Right lung (tissue), 5 donors: ENCODE results near the gene CDCP2. TPM values are rescaled to one million over a fixed set of nuclear protein-coding genes. Genes with fewer than 3 reads are reported as not detected.
A peak's percentile ranks its signal among the peaks of the same experiment; 100 is the strongest.

Experiments used
- DNase-seq, 2 donors: peaks; one replicate each; pipeline ENCODE4 v3.0.0-alpha.2; 2013
- polyA plus RNA-seq, 5 donors: library from polyadenylated mRNA; unstranded; fragments of 120-200 nt; gene quantifications; one replicate each; pipeline versions ENCODE4 v1.2.1 to v1.2.3, GENCODE V29; 2013; ENCODE audit warnings: inconsistent platforms in 1 of 5, low replicate concordance in 1 of 5; ENCODE audit not compliant: insufficient read length in 5 of 5, insufficient read depth in 1 of 5

Gene CDCP2
- polyA plus RNA-seq, 5 donors: 0.06 TPM; not detected in 4

- peak in 1 of 2 donors; percentile 20 for DNase-seq
Measured at GRCh38 chr1:54137534-54138061, 15.2 kb downstream of the CDCP2 start.

GRCh38 chr1:54136963-54137533 lies 15.8 kb downstream of the CDCP2 start:
- DNase-seq: no peak

GRCh38 chr1:54136269-54136896 lies 16.4 kb downstream of the CDCP2 start:
- no peak for DNase-seq

GRCh38 chr1:54135436-54136120 lies 17.2 kb downstream of the CDCP2 start:
- no peak for DNase-seq

GRCh38 chr1:54134295-54134694 lies 18.5 kb downstream of the CDCP2 start:
- DNase-seq: no peak

- DNase-seq: no peak
Measured at GRCh38 chr1:54132495-54132894, 20.3 kb downstream of the CDCP2 start.

GRCh38 chr1:54131419-54131818 lies 21.4 kb downstream of the CDCP2 start:
- no peak for DNase-seq

GRCh38 chr1:54129858-54130257 lies 22.9 kb downstream of the CDCP2 start:
- DNase-seq: no peak

- no peak for DNase-seq
Measured at GRCh38 chr1:54127594-54128300, 25.1 kb downstream of the CDCP2 start.

- DNase-seq: no peak
Measured at GRCh38 chr1:54126271-54126815, 26.5 kb downstream of the CDCP2 start.

- no peak for DNase-seq
Measured at GRCh38 chr1:54125386-54126070, 27.3 kb downstream of the CDCP2 start.

- no peak for DNase-seq
Measured at GRCh38 chr1:54124906-54125305, 27.9 kb downstream of the CDCP2 start.

GRCh38 chr1:54124472-54124871 lies 28.3 kb downstream of the CDCP2 start:
- DNase-seq: no peak

- no peak for DNase-seq
Measured at GRCh38 chr1:54122992-54123391, 29.8 kb downstream of the CDCP2 start.

GRCh38 chr1:54122135-54122751 lies 30.6 kb downstream of the CDCP2 start:
- no peak for DNase-seq

- DNase-seq: peak; percentile 71 to 80
Measured at GRCh38 chr1:54121482-54122134, 31.2 kb downstream of the CDCP2 start.

- DNase-seq: no peak
Measured at GRCh38 chr1:54120698-54121481, 31.9 kb downstream of the CDCP2 start.

GRCh38 chr1:54120018-54120697 lies 32.6 kb downstream of the CDCP2 start:
- no peak for DNase-seq

- no peak for DNase-seq
Measured at GRCh38 chr1:54118704-54119103, 34.1 kb downstream of the CDCP2 start.
